GM23248 (cell line): ENCODE data around the gene METTL27. TPM values are rescaled to one million over a fixed set of nuclear protein-coding genes. Genes with fewer than 3 reads are reported as not detected.

Experiments
- DNase-seq: peaks from one replicate; pipeline ENCODE4 v3.0.0-alpha.2; 2015
- H2AFZ ChIP-seq: fragments of 200-600 bp; sonication (generic); 2 replicates; pipeline ENCODE4 v1.6.1; 2016; ENCODE audit warnings: antibody characterized with exemption
- H3F3A ChIP-seq: fragments of 200-600 bp; sonication (generic); 2 replicates; pipeline ENCODE4 v1.6.1; 2016; ENCODE audit warnings: mild to moderate bottlenecking, antibody characterized with exemption, mixed run types; ENCODE audit not compliant: insufficient read depth
- H3K27ac ChIP-seq: fragments of 200-600 bp; sonication (generic); 2 replicates; pipeline ENCODE4 v1.5.1; 2016; ENCODE audit warnings: mild to moderate bottlenecking
- H3K27me3 ChIP-seq: fragments of 200-600 bp; sonication (generic); replicated peaks from 2 replicates; pipeline ENCODE4 v1.6.1; 2016; ENCODE audit warnings: mild to moderate bottlenecking; ENCODE audit not compliant: insufficient read depth
- H3K36me3 ChIP-seq: fragments of 200-600 bp; sonication (generic); 2 replicates; pipeline ENCODE4 v1.6.1; 2016; ENCODE audit warnings: low read depth, mild to moderate bottlenecking
- H3K4me1 ChIP-seq: fragments of 200-600 bp; sonication (generic); 2 replicates; pipeline ENCODE4 v1.6.1; 2016; ENCODE audit warnings: mild to moderate bottlenecking; ENCODE audit not compliant: insufficient read depth
- H3K4me2 ChIP-seq: fragments of 200-600 bp; sonication (generic); one replicate; pipeline ENCODE4 v1.6.1; 2016; ENCODE audit warnings: mild to moderate bottlenecking; ENCODE audit not compliant: unreplicated experiment
- H3K4me3 ChIP-seq: fragments of 200-600 bp; sonication (generic); 2 replicates; pipeline ENCODE4 v1.5.1; 2016; ENCODE audit warnings: mild to moderate bottlenecking
- H3K79me2 ChIP-seq: fragments of 200-600 bp; sonication (generic); 2 replicates; pipeline ENCODE4 v1.6.1; 2016; ENCODE audit warnings: mild to moderate bottlenecking; ENCODE audit not compliant: insufficient read depth
- H3K9ac ChIP-seq: fragments of 200-600 bp; sonication (generic); 2 replicates; pipeline ENCODE4 v1.6.1; 2016; ENCODE audit warnings: mild to moderate bottlenecking
- H3K9me2 ChIP-seq: fragments of 200-600 bp; sonication (generic); 2 replicates; pipeline ENCODE4 v1.6.1; 2016; ENCODE audit warnings: mixed run types, mild to moderate bottlenecking, moderate library complexity; ENCODE audit not compliant: insufficient read depth
- H3K9me3 ChIP-seq: fragments of 200-600 bp; sonication (generic); one replicate; pipeline ENCODE4 v1.6.1; 2017; ENCODE audit warnings: low read depth
- H4K20me1 ChIP-seq: fragments of 200-600 bp; sonication (generic); 2 replicates; pipeline ENCODE4 v1.6.0; 2016; ENCODE audit not compliant: insufficient read depth
- EZH2 ChIP-seq: fragments of 200-600 bp; sonication (generic); IDR thresholded peaks from 2 replicates; pipeline ENCODE4 v1.6.1; 2018; ENCODE audit warnings: antibody characterized with exemption, mild to moderate bottlenecking; ENCODE audit not compliant: insufficient read depth, poor library complexity, severe bottlenecking
- EZH2phosphoT487 ChIP-seq: fragments of 200-600 bp; sonication (generic); IDR thresholded peaks from 2 replicates; pipeline ENCODE4 v1.6.1; 2018; ENCODE audit warnings: antibody characterized with exemption, moderate library complexity, mild to moderate bottlenecking, low read depth; ENCODE audit not compliant: insufficient read depth
- WGBS, 2 experiments: methylation state at CpG; one replicate each; pipeline ENCODE4 v1.1.6; 2015 to 2017; ENCODE audit warnings: low lambda C conversion rate in 2 of 2, low coverage in 1 of 2; ENCODE audit errors: missing lambda C conversion rate in 2 of 2; 5-methylcytosine and 5-hydroxymethylcytosine counted together
- in situ Hi-C: fragments of 300-500 bp; cut with MboI; formaldehyde crosslinking; loops from 2 replicates; pipeline ENCODE4 v1.15.0; 2020
- polyA plus RNA-seq: library from polyadenylated mRNA; unstranded; fragments of >200 nt; fragmentation: Nextera tagmentation; extraction: Ambion mirVana; gene quantifications from 2 replicates; pipeline ENCODE4 v1.2.1, GENCODE V29; 2016
- total RNA-seq: library from RNA; depleted of rRNA; stranded (reverse); fragments of >200 nt; shearing (Covaris generic); gene quantifications from 2 replicates; pipeline ENCODE4 v1.2.3, GENCODE V29; 2014

Gene METTL27
- total and polyA plus RNA-seq, 2 experiments from 2014 or later = 5.3 to 6.5 TPM

DNA sequence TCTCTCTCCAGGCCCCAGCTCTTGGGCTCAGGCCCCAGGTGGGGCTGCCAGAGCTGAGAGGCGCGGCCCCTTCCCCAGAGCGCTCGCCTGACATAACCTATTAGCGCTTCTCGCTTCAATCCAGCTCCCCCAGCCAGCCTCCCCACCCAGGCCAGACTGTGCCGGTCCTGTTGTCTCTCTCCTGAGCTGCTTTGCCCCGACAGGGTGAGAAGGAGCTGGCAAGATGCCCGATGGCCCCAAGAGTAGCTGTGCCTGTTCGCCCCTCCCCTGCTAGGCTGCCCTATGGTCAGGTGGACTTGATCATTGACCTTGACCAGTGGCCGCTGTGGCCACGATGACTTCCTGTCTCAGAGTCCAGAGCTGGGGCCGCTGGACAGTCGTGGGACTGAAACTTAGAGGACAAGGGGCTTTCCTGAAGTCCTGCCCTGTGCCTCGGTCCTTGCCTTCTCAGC lies 27.8 kb upstream of the METTL27 start:
- Histone ChIP-seq H3K4me2 (no peak overlapping the region), H3K4me3 (no peak overlapping the region), H3K27ac (no peak overlapping the region), H3K9ac (no peak overlapping the region), H3K9me3 (no peaks in the 10 kb centered on the region), H3K36me3 (no peaks in the 10 kb centered on the region), H3K79me2 (no peaks in the 10 kb centered on the region), H2AFZ (no peak overlapping the region), H3K9me2 (no peaks in the 10 kb centered on the region), H3F3A (0 out of 2 replicates have a peak, but pooled peaks cover 4% of the 10 kb centered on the region), H3K4me1 (no peaks in the 10 kb centered on the region), H4K20me1 (no peaks in the 10 kb centered on the region), H3K27me3 (no peaks in the 10 kb centered on the region)
- WGBS, 2 experiments = 51 to 52% methylated on average over 15 of the region's 15 CpGs
- no peak for TF ChIP-seq EZH2phosphoT487
- no peak for DNase-seq
- in situ Hi-C loops = loop anchor here (10.0 to 25.0 kb wide), 3 partner anchors 155 to 517 kb away; partner anchors contain the start of genes ELN and MLXIPL

DNA sequence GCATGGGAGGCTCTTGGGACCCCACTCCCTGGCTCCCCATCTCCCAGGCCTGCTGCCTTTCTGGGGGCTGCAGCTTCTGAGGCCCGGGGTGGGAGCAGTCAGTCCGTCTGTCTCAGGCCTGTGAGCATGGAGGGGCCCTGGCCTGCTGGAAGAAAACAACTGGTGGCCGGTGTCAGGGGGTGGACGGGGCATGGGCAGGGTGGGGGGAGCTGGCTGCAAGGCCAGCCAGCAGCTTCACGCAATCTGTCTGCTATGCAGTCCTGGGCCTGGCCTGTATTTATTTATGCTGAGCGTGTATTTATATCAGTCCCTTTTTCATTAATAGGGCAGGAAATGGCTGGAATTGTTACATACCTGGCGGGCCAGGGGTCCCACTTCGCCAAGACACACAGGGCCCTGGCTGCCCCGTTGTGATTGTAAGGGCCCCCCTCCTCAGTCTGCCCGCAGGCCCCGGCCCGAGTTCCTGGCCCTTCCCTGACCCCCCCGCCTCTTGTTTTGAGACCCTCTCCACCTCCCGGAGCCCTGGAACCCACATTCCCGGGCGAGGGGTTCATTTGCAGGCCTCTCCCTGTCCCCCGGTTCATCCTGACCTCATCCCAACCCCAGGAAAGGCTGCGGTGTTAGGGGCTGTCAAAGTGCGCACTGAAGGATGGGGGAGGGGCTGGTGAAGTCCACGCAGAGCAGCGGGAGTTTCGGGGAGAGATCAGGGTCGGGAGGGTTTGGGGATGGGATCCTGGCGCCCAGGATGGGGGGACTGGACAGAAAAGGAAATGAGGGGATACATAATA lies 26.9 kb upstream of the METTL27 start:
- WGBS, 2 experiments = 40 to 47% methylated on average over 15 to 23 of the region's 24 CpGs
- Histone ChIP-seq H3K9me3 (no peaks in the 10 kb centered on the region), H3K4me1 (no peaks in the 10 kb centered on the region), H4K20me1 (no peaks in the 10 kb centered on the region), H3F3A (0 out of 2 replicates have a peak, but pooled peaks cover 4% of the 10 kb centered on the region), H2AFZ (no peak overlapping the region), H3K36me3 (no peaks in the 10 kb centered on the region), H3K27ac (no peak overlapping the region), H3K79me2 (no peaks in the 10 kb centered on the region), H3K4me2 (no peak overlapping the region), H3K9me2 (no peaks in the 10 kb centered on the region), H3K9ac (no peak overlapping the region), H3K27me3 (no peaks in the 10 kb centered on the region), H3K4me3 (no peak overlapping the region)
- in situ Hi-C loops = loop anchor here (25.0 kb wide), 2 partner anchors 257 to 518 kb away; partner anchors contain the start of gene MLXIPL
- TF ChIP-seq EZH2 (no peak), EZH2phosphoT487 (no peak)
- DNase-seq = no peak

DNA sequence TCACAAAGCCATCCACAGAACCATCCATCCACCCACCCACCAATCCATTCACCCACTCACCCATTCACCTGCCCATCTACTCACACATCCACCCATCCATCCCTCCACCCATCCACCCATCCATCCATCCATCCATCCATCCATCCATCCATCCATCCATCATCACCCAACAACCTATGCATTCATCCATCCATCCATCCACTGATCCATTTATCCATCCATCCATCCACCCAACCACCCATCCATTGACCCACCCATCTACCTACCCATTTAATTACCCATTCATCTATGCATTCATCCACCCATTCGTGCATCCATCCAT lies 24.1 kb upstream of the METTL27 start:
- H3K4me1 ChIP-seq = no peaks in the 10 kb centered on the region
- in situ Hi-C loops = loop anchor here (25.0 kb wide), 2 partner anchors 254 to 521 kb away; partner anchors contain the start of gene MLXIPL

DNA sequence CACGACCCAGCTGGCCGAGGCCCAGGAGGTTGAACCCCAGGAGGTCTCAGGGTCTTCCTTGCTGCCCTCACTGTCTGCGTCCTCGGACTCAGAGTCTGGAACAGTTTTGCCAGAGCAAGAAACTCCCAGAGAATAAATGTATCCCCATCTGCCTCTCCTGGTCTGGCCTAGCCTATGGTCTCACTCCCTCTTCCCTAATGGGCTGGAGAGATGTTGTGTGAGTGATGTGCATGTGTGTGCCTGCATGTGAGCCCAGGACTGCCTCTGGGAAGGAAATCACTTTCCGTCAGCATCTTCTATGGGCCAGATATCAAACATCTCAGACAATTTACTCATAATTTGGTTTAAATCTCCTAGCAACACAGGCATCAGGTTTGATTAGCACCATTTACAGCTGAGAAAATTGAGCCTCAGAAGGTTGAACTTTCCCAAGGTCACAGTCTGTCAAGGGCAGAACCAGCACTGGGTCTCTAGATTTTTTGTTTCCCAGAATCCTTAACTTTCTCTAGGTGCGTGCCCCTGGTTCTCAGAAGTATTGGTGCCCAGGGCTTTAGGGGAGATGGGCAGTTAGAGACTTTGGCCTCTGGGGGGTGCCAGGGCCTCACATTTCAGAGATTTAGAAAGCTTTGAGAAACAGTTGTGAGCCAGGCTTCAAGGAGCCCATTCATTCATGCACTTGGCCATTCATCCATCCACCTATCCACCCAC lies 23.6 kb upstream of the METTL27 start:
- Histone ChIP-seq H3K4me2 (no peak overlapping the region), H3K4me3 (no peak overlapping the region), H3K9me2 (no peaks in the 10 kb centered on the region), H3K9me3 (no peaks in the 10 kb centered on the region), H3K79me2 (no peaks in the 10 kb centered on the region), H4K20me1 (no peaks in the 10 kb centered on the region), H3K36me3 (no peaks in the 10 kb centered on the region), H3K27ac (no peak overlapping the region), H3F3A (no peaks in the 10 kb centered on the region), H3K9ac (no peak overlapping the region), H3K4me1 (no peaks in the 10 kb centered on the region), H2AFZ (no peak overlapping the region), H3K27me3 (no peaks in the 10 kb centered on the region)
- no peak for TF ChIP-seq EZH2phosphoT487
- no peak for TF ChIP-seq EZH2
- WGBS, 2 experiments = 62% methylated on average over 6 of the region's 6 CpGs
- in situ Hi-C loops = loop anchor here (25.0 kb wide), 2 partner anchors 254 to 521 kb away; partner anchors contain the start of gene MLXIPL
- peak; percentile 84 for DNase-seq

More for the DNA sequence above, 24.1 kb upstream of the METTL27 start:
- H3K4me2 ChIP-seq = no peak overlapping the region
- no peaks in the 10 kb centered on the region for H3K79me2 ChIP-seq
- H3K27me3 ChIP-seq = no peaks in the 10 kb centered on the region
- H3K4me3 ChIP-seq = no peak overlapping the region
- H3K36me3 ChIP-seq = no peaks in the 10 kb centered on the region
- H3K9me3 ChIP-seq = no peaks in the 10 kb centered on the region
- no peaks in the 10 kb centered on the region for H4K20me1 ChIP-seq
- no peaks in the 10 kb centered on the region for H3F3A ChIP-seq
- TF ChIP-seq EZH2 (no peak), EZH2phosphoT487 (no peak)
- H3K27ac ChIP-seq = no peak overlapping the region
- H3K9ac ChIP-seq = no peak overlapping the region
- H3K9me2 ChIP-seq = no peaks in the 10 kb centered on the region
- H2AFZ ChIP-seq = no peak overlapping the region
- 95 to 100% methylated on average over 1 of the region's 1 CpG for WGBS, 2 experiments
- DNase-seq = no peak
